Astrocyte of the hippocampus (primary cell): ENCODE measurements around the gene FOXK1.
A peak's percentile ranks its signal among the peaks of the same experiment; 100 is the strongest.

Experiments
- DNase-seq: peaks from one replicate; pipeline ENCODE4 v3.0.0; 2011; ENCODE audit warnings: low read depth, low spot score

Gene FOXK1

GRCh38 chr7:4764402-4765007, 82.4 kb downstream of the FOXK1 start:
- no peak for DNase-seq

- DNase-seq, result no peak
These were observed 83.8 kb downstream of the FOXK1 start for GRCh38 chr7:4765776-4766490.

GRCh38 chr7:4766666-4767519, 84.8 kb downstream of the FOXK1 start:
- DNase-seq, result no peak

GRCh38 chr7:4768597-4769569, 86.8 kb downstream of the FOXK1 start:
- no peak for DNase-seq

DNA sequence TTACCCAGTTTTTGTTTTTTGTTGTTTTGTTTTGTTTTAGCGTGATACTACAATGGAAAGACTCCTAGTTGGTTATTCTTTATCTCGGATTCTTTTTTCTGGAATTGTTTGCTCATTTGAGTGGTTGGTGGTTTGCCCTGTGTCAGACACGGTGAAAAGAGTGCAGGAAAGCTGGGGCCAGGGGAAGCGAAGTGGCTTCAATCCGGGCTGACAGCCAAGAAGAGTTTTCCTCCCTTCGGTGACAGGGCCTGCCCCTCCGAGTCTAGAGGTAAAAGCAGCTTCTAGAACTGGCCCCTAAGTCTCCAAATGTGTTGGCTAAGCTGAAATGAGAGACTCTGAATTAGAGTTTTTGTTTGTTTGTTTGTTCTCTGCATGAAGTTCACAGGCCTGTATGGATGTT, 87.7 kb downstream of the FOXK1 start:
- peak; percentile 85 for DNase-seq

GRCh38 chr7:4770886-4771285, 88.8 kb downstream of the FOXK1 start:
- no peak for DNase-seq

DNA sequence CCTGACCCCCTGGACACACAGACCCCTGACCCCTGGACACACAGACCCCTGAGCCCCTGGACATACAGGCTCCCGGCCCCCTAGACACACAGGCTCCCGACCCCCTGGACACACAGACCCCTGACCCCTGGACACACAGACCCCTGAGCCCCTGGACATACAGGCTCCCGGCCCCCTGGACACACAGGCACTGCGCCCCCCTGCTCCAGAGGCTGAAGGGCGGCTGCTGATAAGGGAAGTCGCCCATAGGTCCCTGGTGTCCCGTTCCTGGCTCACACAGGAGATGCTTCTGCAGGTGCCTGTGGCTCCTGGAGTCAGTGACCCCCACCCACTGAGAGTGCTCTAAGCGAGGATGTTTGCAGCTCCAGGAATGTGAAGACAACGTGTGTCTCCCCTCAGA, 89.6 kb downstream of the FOXK1 start:
- no peak for DNase-seq

DNA sequence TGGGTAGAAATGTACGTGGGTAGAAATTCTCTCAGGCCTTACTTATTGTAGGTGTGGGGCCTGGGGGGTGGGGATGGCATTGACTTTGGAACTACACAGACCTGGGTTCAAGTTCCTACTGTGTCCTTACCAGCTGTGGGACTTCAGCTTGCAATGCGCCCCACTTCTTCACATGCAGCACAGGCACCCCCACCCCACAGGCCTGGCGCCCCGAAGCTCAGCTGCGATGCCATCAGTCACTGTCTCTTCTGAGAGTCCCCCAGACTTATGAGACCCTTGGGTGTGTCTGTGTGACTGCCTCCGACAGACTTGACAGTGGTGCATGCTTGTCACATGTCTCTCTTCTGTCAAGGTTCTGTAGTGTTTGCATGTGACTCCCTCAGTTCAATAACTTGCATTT, 90.2 kb downstream of the FOXK1 start:
- DNase-seq, result no peak

- DNase-seq, result no peak
These were observed 91.9 kb downstream of the FOXK1 start for GRCh38 chr7:4774007-4774406.

- peak; percentile 79 for DNase-seq
These were observed 92.7 kb downstream of the FOXK1 start for GRCh38 chr7:4774658-4775249.

- peak; percentile 99 for DNase-seq
These were observed 93.3 kb downstream of the FOXK1 start, which contains the start of gene AP5Z1 for GRCh38 chr7:4775250-4775847. AP5Z1 (plus strand) TSS chr7:4775623; CDS start chr7:4775716, 93 bp downstream.

GRCh38 chr7:4775848-4776623, 93.9 kb downstream of the FOXK1 start:
- peak; percentile 61 for DNase-seq

- DNase-seq, result no peak
These were observed 97.0 kb downstream of the FOXK1 start for GRCh38 chr7:4779118-4779517.

DNA sequence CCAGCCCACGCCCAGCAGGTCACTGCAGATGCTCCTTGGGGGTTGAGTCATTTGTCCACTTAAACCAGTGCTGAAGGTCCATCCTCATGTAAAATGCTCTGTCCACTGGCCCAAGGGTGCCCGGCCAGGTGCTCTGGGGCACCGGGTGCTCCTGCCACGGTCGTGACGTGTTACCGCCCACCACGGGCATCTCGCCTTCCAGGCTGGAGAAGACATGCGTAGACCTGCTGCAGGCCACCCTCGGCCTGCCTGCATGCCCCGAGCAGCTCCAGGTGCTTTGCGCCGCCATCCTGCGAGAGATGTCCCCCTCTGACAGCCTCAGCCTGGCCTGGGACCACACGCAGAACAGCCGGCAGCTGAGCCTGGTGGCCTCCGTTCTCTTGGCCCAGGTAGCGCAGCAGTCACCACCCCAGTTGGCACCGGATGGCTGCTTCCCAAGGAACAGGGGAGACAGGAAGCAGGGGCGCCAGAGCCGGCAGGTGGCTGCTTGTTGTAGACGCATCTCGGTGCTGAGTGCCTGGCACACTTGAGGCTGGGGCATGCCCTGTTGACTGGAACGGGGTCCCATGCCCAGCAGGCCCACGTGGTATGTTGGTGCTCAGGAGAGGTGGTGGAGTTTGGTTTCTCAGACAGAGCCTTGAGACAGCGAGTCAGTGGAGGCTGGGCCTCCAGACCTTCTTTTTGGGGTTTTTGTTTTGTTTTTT, 99.4 kb downstream of the FOXK1 start:
- no peak for DNase-seq

DNA sequence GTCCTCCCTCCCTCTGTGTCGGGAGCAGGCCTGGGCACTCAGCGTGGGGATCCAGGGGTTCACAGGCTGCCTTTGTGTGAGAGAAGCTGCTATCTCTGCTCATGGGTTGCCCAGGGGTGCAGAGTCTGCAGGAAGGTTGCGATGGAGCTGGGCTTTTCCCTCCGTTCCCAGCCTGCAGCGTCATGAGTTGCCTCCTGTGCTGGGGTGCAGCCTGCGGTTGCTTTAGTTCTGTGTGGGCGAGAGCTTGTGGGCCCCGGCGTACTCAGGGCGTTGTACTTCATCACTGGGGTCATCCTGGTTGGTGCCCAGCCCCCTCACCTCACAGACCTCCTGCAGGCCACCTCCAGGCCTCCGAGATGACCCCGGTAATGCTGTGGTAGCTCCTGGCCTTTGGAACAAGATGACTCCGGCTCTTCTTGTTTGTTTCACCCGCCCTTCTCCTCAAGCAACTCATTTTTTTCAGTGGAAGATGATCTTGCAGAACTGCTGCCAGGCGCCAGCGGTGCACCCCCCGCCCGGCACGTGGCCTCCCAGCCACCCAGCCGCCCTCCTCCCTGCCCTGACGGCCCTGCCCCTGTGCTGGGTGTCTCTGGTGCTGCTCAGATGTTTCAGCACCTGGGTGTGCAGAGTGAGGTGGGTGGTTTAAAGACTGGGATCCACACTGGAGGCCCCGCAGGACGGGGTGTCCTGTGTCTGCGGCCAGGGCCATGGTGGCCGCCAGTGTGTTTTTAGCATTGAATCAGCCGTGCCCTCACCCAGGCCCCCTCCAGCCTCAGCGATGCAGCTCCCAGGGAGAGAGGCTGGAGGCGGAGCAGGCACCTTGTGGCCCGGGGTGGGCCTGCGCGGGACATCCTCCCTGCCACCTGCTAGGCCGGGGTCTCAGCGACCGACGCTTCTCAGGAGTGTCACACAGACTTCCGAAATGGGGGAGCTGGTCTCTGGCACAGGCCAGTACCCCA, 100.5 kb downstream of the FOXK1 start:
- DNase-seq, result no peak

DNA sequence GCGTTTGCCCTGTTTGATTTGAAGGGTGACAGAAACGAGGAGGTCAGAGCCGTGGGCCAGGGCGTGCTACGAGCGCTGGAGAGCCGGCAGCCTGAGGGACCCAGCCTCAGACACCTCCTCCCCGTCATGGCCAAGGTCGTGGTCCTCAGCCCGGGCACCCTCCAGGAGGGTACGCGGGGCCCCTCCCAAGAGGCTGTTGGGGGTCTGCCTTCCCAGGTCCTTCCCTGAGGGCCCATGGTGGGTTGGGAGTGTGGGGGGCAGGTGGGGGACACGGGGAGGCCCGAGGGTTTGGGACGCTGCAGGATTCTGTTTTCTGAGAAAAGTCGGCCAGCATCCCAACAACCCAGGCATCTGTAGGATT, 101.2 kb downstream of the FOXK1 start:
- DNase-seq, result no peak

- no peak for DNase-seq
These were observed 101.8 kb downstream of the FOXK1 start for GRCh38 chr7:4783762-4784351.

DNA sequence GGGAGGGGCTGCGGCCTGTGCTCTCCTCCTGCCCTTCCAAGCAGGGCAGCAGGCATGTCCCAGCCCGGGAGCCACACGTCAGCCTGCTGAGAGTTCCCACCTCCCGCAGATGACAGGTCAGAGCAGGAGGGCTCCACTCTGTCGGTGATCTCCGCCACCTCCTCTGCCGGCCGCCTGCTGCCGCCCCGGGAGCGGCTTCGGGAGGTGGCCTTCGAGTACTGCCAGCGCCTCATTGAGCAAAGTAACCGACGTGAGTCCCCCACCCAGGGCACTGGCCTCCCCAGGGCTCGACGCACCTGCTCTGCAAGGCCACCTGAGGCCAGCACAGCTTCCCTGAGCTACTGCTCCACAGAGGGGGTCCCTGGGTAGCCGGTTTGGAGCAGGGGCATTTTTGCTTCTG, 102.7 kb downstream of the FOXK1 start:
- DNase-seq, result no peak
